ENCODE data around the gene MRPS15. TPM values are rescaled to one million over a fixed set of nuclear protein-coding genes. Genes with fewer than 3 reads are reported as not detected.

Gene MRPS15
- total RNA-seq (2022; extraction: Qiagen RNA extraction) = 68.4 to 87.2 TPM (median 80.7 TPM) in 5 replicates

GRCh38 chr1:36463803-36464604, at the start of gene MRPS15:
TSS of gene MRPS15 (minus strand) at chr1:36464384. CDS start at chr1:36464275, 109 bp downstream.

GRCh38 chr1:36482724-36483388, 18.7 kb upstream of the MRPS15 start, which contains the start of gene CSF3R:
TSS of gene CSF3R (minus strand) at chr1:36482913. CDS start at chr1:36479496, 3,417 bp downstream.

GRCh38 chr1:36450270-36450918, 13.8 kb downstream of the MRPS15 start, which contains the start of gene OSCP1:
TSS of gene OSCP1 (minus strand) at chr1:36450451. CDS start at chr1:36450369, 82 bp downstream.

Other genes with a start within 250 kb of the MRPS15 start
- 63.9 to 88.8 TPM (median 69.6 TPM) in 5 replicates for gene THRAP3, start 239.9 kb downstream of the MRPS15 start, total RNA-seq (2022; extraction: Qiagen RNA extraction)
- gene SH3D21, start 158.0 kb downstream of the MRPS15 start, total RNA-seq (2022; extraction: Qiagen RNA extraction) = 2.0 to 3.4 TPM (median 2.6 TPM) in 5 replicates
- 10.7 to 26.0 TPM (median 24.6 TPM) in 5 replicates for gene EVA1B, start 140.7 kb downstream of the MRPS15 start, total RNA-seq (2022; extraction: Qiagen RNA extraction)
- 9.7 to 10.3 TPM (median 10.0 TPM) in 5 replicates for gene STK40, start 78.5 kb downstream of the MRPS15 start, total RNA-seq (2022; extraction: Qiagen RNA extraction)
- 31.2 to 43.7 TPM (median 43.0 TPM) in 5 replicates for gene LSM10, start 66.5 kb downstream of the MRPS15 start, total RNA-seq (2022; extraction: Qiagen RNA extraction)
- gene OSCP1, start 13.9 kb downstream of the MRPS15 start, total RNA-seq (2022; extraction: Qiagen RNA extraction) = 5.8 to 7.4 TPM (median 6.3 TPM) in 5 replicates
- not detected in 5 replicates for gene CSF3R, start 18.5 kb upstream of the MRPS15 start, total RNA-seq (2022; extraction: Qiagen RNA extraction)